CD8-positive, alpha-beta memory T cell (primary cell): ENCODE measurements around the gene PLSCR1. TPM values are rescaled to one million over a fixed set of nuclear protein-coding genes. Genes with fewer than 3 reads are reported as not detected.
"Not testable (repeated sequence)": the region's sequence is repeated elsewhere in the genome, so short reads cannot be mapped to it uniquely, and the experiment has no call there.

Experiments
- CTCF ChIA-PET: fragments of 350-600 bp; sonication (Branson Sonifier 250); formaldehyde crosslinking; loops from one replicate; lab custom pipeline; 2021; ENCODE audit warnings: antibody characterized with exemption; lab: Charles Lee
- POLR2A ChIA-PET: fragments of 350-600 bp; sonication (Branson Sonifier 250); formaldehyde crosslinking; loops from one replicate; lab custom pipeline; 2021; ENCODE audit warnings: antibody characterized with exemption; lab: Charles Lee
- DNase-seq, 5 donors: peaks; one replicate each; pipeline versions ENCODE4 v3.0.0 to v3.0.0-alpha.2; 2020 to 2022; ENCODE audit warnings: mixed read lengths in 1 of 5
- H3K27ac ChIP-seq: one replicate; pipeline ENCODE4 v1.7.0; 2013; ENCODE audit warnings: low read depth, mild to moderate bottlenecking, low read length, moderate library complexity
- H3K27me3 ChIP-seq: 2 replicates; pipeline ENCODE4 v1.7.0; 2013; ENCODE audit warnings: low read length, mild to moderate bottlenecking; ENCODE audit not compliant: insufficient read depth, poor library complexity, severe bottlenecking
- H3K36me3 ChIP-seq: 2 replicates; pipeline ENCODE4 v1.7.0; 2013; ENCODE audit warnings: mild to moderate bottlenecking, low read length, moderate library complexity; ENCODE audit not compliant: insufficient read depth
- H3K4me1 ChIP-seq: 2 replicates; pipeline ENCODE4 v1.7.0; 2013; ENCODE audit warnings: mild to moderate bottlenecking, low read length, moderate library complexity; ENCODE audit not compliant: insufficient read depth
- H3K4me3 ChIP-seq: 2 replicates; pipeline ENCODE4 v1.7.0; 2013; ENCODE audit warnings: mild to moderate bottlenecking, low read length
- H3K9me3 ChIP-seq: 2 replicates; pipeline ENCODE4 v1.7.0; 2013; ENCODE audit warnings: mild to moderate bottlenecking, low read length
- H3K27ac Mint-ChIP-seq, 8 donors: one replicate each; pipeline ENCODE4 v1.8.0; 2020 to 2021; ENCODE audit warnings: mixed read lengths in 8 of 8, mild to moderate bottlenecking in 6 of 8, inconsistent platforms in 3 of 8, moderate library complexity in 3 of 8
- H3K27me3 Mint-ChIP-seq, 2 donors: one replicate each; pipeline ENCODE4 v1.8.0; 2020 to 2021; ENCODE audit warnings: mixed read lengths in 2 of 2, mild to moderate bottlenecking in 1 of 2, moderate library complexity in 1 of 2
- H3K36me3 Mint-ChIP-seq, 3 donors: one replicate each; pipeline ENCODE4 v1.8.0; 2020 to 2021; ENCODE audit warnings: mixed read lengths in 3 of 3, inconsistent platforms in 1 of 3, mild to moderate bottlenecking in 1 of 3
- H3K4me1 Mint-ChIP-seq, 3 donors: one replicate each; pipeline ENCODE4 v1.8.0; 2020 to 2021; ENCODE audit warnings: mixed read lengths in 3 of 3, inconsistent platforms in 1 of 3, mild to moderate bottlenecking in 1 of 3
- H3K4me3 Mint-ChIP-seq, 7 donors: one replicate each; pipeline ENCODE4 v1.8.0; 2020 to 2021; ENCODE audit warnings: mixed read lengths in 7 of 7, mild to moderate bottlenecking in 6 of 7, moderate library complexity in 4 of 7, inconsistent platforms in 2 of 7
- H3K9me3 Mint-ChIP-seq, 5 donors: one replicate each; pipeline ENCODE4 v1.8.0; 2020 to 2022; ENCODE audit warnings: mixed read lengths in 5 of 5, mild to moderate bottlenecking in 3 of 5, moderate library complexity in 2 of 5, inconsistent platforms in 1 of 5
- polyA plus RNA-seq: library from polyadenylated mRNA; unstranded; fragments of 300-500 nt; fragmentation: Illumina TruSeq; gene quantifications from one replicate; pipeline ENCODE4 v1.2.3, GENCODE V29; 2021
- total RNA-seq, 2 experiments: library from RNA; stranded (reverse); gene quantifications; one replicate each; pipeline ENCODE4 v1.2.3, GENCODE V29; 2021

The PLSCR1 gene
- total and polyA plus RNA-seq, 3 experiments from 2014 or later = 19.1 to 40.8 (median 24.1) TPM

- Histone ChIP-seq H3K27ac (no peak overlapping the region), H3K4me1 (no peaks in the 10 kb centered on the region), H3K4me3 (no peak overlapping the region), H3K27me3 (no peaks in the 10 kb centered on the region), H3K9me3 (no peaks in the 10 kb centered on the region), H3K36me3 (peaks cover 4% of the 10 kb centered on the region)
- Mint-ChIP-seq H3K4me1 (peaks cover 0 to 2% (median 0%) of the 10 kb centered on the region in 3 donors), H3K4me3 (no peak overlapping the region), H3K36me3 (peaks cover 4 to 52% (median 19%) of the 10 kb centered on the region in 3 donors), H3K27me3 (no peaks in the 10 kb centered on the region), H3K9me3 (no peaks in the 10 kb centered on the region), H3K27ac (no peak overlapping the region)
- ChIA-PET CTCF (no interaction called here), POLR2A (no interaction called here)
- DNase-seq = no peak
Measured at GRCh38 chr3:146523531-146523930, 20.9 kb downstream of the PLSCR1 start.

- H3K4me1 ChIP-seq, H3K4me1 Mint-ChIP-seq, H3K4me3 Mint-ChIP-seq, DNase-seq, H3K36me3 ChIP-seq, H3K4me3 ChIP-seq, H3K27me3 Mint-ChIP-seq, H3K27ac Mint-ChIP-seq, POLR2A ChIA-PET, H3K27ac ChIP-seq, H3K9me3 ChIP-seq, CTCF ChIA-PET, H3K27me3 ChIP-seq, H3K9me3 Mint-ChIP-seq: not testable (repeated sequence)
- H3K36me3 Mint-ChIP-seq = peaks cover 4 to 47% (median 21%) of the 10 kb centered on the region in 3 donors
Measured at GRCh38 chr3:146522174-146523158, 21.9 kb downstream of the PLSCR1 start.

- H3K9me3 Mint-ChIP-seq = no peaks in the 10 kb centered on the region
- H3K27me3 Mint-ChIP-seq = no peaks in the 10 kb centered on the region
- ChIA-PET POLR2A (no interaction called here), CTCF (no interaction called here)
- H3K4me3 Mint-ChIP-seq = no peak overlapping the region
- Histone ChIP-seq H3K27me3 (no peaks in the 10 kb centered on the region), H3K4me1 (no peaks in the 10 kb centered on the region), H3K4me3 (no peak overlapping the region), H3K9me3 (no peaks in the 10 kb centered on the region), H3K36me3 (peaks cover 4% of the 10 kb centered on the region), H3K27ac (no peak overlapping the region)
- H3K27ac Mint-ChIP-seq = peak overlapping the region in 1 of 8 donors; percentile 14
- peaks cover 4 to 44% (median 24%) of the 10 kb centered on the region in 3 donors for H3K36me3 Mint-ChIP-seq
- peaks cover 0 to 2% (median 0%) of the 10 kb centered on the region in 3 donors for H3K4me1 Mint-ChIP-seq
- no peak for DNase-seq
Measured at GRCh38 chr3:146521394-146521793, 23.0 kb downstream of the PLSCR1 start.

GRCh38 chr3:146519810-146520209, 24.6 kb downstream of the PLSCR1 start:
- H3K4me3 ChIP-seq = no peak overlapping the region
- Mint-ChIP-seq H3K27ac (no peak overlapping the region), H3K36me3 (peaks cover 4 to 43% (median 26%) of the 10 kb centered on the region in 3 donors), H3K4me3 (no peak overlapping the region), H3K4me1 (peaks cover 0 to 2% (median 0%) of the 10 kb centered on the region in 3 donors), H3K9me3 (no peaks in the 10 kb centered on the region), H3K27me3 (no peaks in the 10 kb centered on the region)
- H3K27me3 ChIP-seq = no peaks in the 10 kb centered on the region
- POLR2A ChIA-PET = no interaction called here
- no peaks in the 10 kb centered on the region for H3K9me3 ChIP-seq
- DNase-seq = no peak
- CTCF ChIA-PET = no interaction called here
- no peak overlapping the region for H3K27ac ChIP-seq
- H3K4me1 ChIP-seq = no peaks in the 10 kb centered on the region
- peaks cover 4% of the 10 kb centered on the region for H3K36me3 ChIP-seq

GRCh38 chr3:146517684-146518435, 26.5 kb downstream of the PLSCR1 start:
- H3K27me3 ChIP-seq = no peaks in the 10 kb centered on the region
- ChIA-PET POLR2A (no interaction called here), CTCF (no interaction called here)
- H3K36me3 ChIP-seq = no peaks in the 10 kb centered on the region
- Mint-ChIP-seq H3K36me3 (peaks cover 8 to 49% (median 26%) of the 10 kb centered on the region in 3 donors), H3K4me3 (no peak overlapping the region), H3K9me3 (no peaks in the 10 kb centered on the region), H3K27ac (peak overlapping the region in 2 of 8 donors; percentile 29 to 36), H3K27me3 (no peaks in the 10 kb centered on the region), H3K4me1 (peaks cover 9 to 10% (median 9%) of the 10 kb centered on the region in 3 donors)
- H3K27ac ChIP-seq = no peak overlapping the region
- H3K9me3 ChIP-seq = no peaks in the 10 kb centered on the region
- DNase-seq = no peak
- H3K4me1 ChIP-seq = peaks cover 6% of the 10 kb centered on the region
- H3K4me3 ChIP-seq = no peak overlapping the region

GRCh38 chr3:146513386-146514051, 30.9 kb downstream of the PLSCR1 start:
- Mint-ChIP-seq H3K9me3 (no peaks in the 10 kb centered on the region), H3K27ac (peak overlapping the region in 5 of 8 donors; percentile 11 to 68 (median 49)), H3K4me3 (no peak overlapping the region), H3K36me3 (peaks cover 8 to 35% (median 13%) of the 10 kb centered on the region in 3 donors), H3K4me1 (peaks cover 9 to 10% (median 9%) of the 10 kb centered on the region in 3 donors), H3K27me3 (no peaks in the 10 kb centered on the region)
- ChIA-PET CTCF (no interaction called here), POLR2A (no interaction called here)
- H3K4me3 ChIP-seq = no peak overlapping the region
- H3K4me1 ChIP-seq = peaks cover 6% of the 10 kb centered on the region
- DNase-seq = no peak
- H3K9me3 ChIP-seq = no peaks in the 10 kb centered on the region
- H3K27ac ChIP-seq = no peak overlapping the region
- no peaks in the 10 kb centered on the region for H3K36me3 ChIP-seq
- no peaks in the 10 kb centered on the region for H3K27me3 ChIP-seq

GRCh38 chr3:146511402-146512134, 32.8 kb downstream of the PLSCR1 start:
- no peaks in the 10 kb centered on the region for H3K9me3 Mint-ChIP-seq
- Histone ChIP-seq H3K4me3 (no peak overlapping the region), H3K9me3 (no peaks in the 10 kb centered on the region), H3K36me3 (no peaks in the 10 kb centered on the region), H3K27ac (no peak overlapping the region), H3K27me3 (no peaks in the 10 kb centered on the region), H3K4me1 (peaks cover 6% of the 10 kb centered on the region)
- H3K27me3 Mint-ChIP-seq = no peaks in the 10 kb centered on the region
- H3K4me1 Mint-ChIP-seq = peaks cover 9 to 10% (median 9%) of the 10 kb centered on the region in 3 donors
- ChIA-PET POLR2A (no interaction called here), CTCF (no interaction called here)
- peak overlapping the region in 1 of 8 donors; percentile 45 for H3K27ac Mint-ChIP-seq
- no peak overlapping the region for H3K4me3 Mint-ChIP-seq
- H3K36me3 Mint-ChIP-seq = peaks cover 8 to 32% (median 13%) of the 10 kb centered on the region in 3 donors
- no peak for DNase-seq
